Hippocampal formation (tissue), 2 donors: Measurements from ENCODE around the gene NT5E.
"Not testable (repeated sequence)": the region's sequence is repeated elsewhere in the genome, so short reads cannot be mapped to it uniquely, and the experiment has no call there.

Experiments
- DNase-seq, 2 donors: peaks; one replicate each; lab custom pipeline; 2025; lab: John Stamatoyannopoulos, UW

Gene NT5E

GRCh38 chr6:85449818-85450759 lies at the start of gene NT5E:
Gene NT5E (plus strand): TSS chr6:85450083. CDS start chr6:85450140, 57 bp downstream.
- DNase-seq, result peak; percentile 43 to 46

- no peak for DNase-seq
Measured at GRCh38 chr6:85400331-85400730, 49.6 kb upstream of the NT5E start.

GRCh38 chr6:85401186-85402021 lies 48.5 kb upstream of the NT5E start:
- no peak for DNase-seq

GRCh38 chr6:85402071-85402470 lies 47.8 kb upstream of the NT5E start:
- no peak for DNase-seq

GRCh38 chr6:85402922-85403321 lies 47.0 kb upstream of the NT5E start:
- DNase-seq, result no peak

- no peak for DNase-seq
Measured at GRCh38 chr6:85403331-85404015, 46.4 kb upstream of the NT5E start.

- DNase-seq, result not testable (repeated sequence)
Measured at GRCh38 chr6:85404016-85404563, 45.8 kb upstream of the NT5E start.

- DNase-seq, result no peak
Measured at GRCh38 chr6:85404564-85405174, 45.2 kb upstream of the NT5E start.

GRCh38 chr6:85405175-85405852 lies 44.6 kb upstream of the NT5E start:
- no peak for DNase-seq

GRCh38 chr6:85405853-85406198 lies 44.1 kb upstream of the NT5E start:
- DNase-seq, result no peak

GRCh38 chr6:85406641-85407075 lies 43.2 kb upstream of the NT5E start:
- no peak for DNase-seq

GRCh38 chr6:85408039-85408438 lies 41.8 kb upstream of the NT5E start:
- no peak for DNase-seq

- DNase-seq, result no peak
Measured at GRCh38 chr6:85412911-85413430, 36.9 kb upstream of the NT5E start.

GRCh38 chr6:85416049-85416448 lies 33.8 kb upstream of the NT5E start:
- no peak for DNase-seq

- DNase-seq, result no peak
Measured at GRCh38 chr6:85416766-85417165, 33.1 kb upstream of the NT5E start.

- DNase-seq, result no peak
Measured at GRCh38 chr6:85417336-85417735, 32.5 kb upstream of the NT5E start.

- DNase-seq, result no peak
Measured at GRCh38 chr6:85418059-85418458, 31.8 kb upstream of the NT5E start.

- no peak for DNase-seq
Measured at GRCh38 chr6:85419046-85419759, 30.7 kb upstream of the NT5E start.

- no peak for DNase-seq
Measured at GRCh38 chr6:85420551-85420950, 29.3 kb upstream of the NT5E start.

GRCh38 chr6:85421181-85421580 lies 28.7 kb upstream of the NT5E start:
- DNase-seq, result no peak
